Measurements from ENCODE around the gene PNMA6F.
"Not testable (repeated sequence)": the region's sequence is repeated elsewhere in the genome, so short reads cannot be mapped to it uniquely, and the experiment has no call there.

PNMA6F gene

GRCh38 chrX:153334654-153335295 lies 13.2 kb upstream of the PNMA6F start:
- DNase-seq = no peak

DNA sequence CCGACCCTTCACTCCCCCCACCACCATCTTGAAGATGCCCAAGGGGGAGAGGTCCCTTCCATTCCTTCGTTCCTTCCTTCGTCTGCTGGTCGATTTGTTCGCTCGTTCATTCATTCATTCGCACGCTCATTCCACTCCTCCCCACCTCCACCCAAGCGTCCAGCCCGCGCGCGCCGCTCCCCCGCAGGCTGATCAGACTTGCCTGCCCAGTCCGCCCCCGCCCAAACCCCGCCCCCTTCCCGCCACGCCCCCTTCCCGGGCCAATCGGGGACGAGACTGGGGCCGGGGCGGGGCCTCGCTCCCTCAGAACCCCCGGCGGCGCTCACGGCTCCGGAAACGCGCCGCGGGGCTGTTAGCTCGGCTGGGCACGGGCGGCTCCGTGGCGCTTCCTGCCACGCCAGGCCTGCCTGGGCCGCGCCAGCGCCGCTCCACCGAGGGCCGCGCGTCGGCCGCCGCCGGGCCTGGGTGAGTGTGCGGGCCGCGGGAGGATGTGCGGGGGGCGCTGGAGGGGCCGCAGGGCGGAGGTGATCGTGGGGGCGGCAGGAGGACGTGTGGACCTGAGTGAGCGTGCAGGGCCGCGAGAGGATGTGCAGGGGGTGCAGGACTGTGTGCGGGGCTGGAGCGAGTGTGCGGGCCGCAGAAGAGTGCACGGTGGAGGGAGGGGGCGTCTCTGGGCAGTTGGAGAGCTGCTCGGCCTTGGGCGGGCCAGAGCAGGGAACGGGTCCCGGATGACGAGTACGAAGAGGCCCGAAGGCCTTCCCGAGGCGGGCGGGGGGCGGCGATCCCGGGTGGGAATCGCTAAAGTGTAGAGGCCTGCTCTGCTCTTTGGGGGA lies 12.5 kb upstream of the PNMA6F start, which contains the start of gene ZNF275:
Gene ZNF275 (plus strand): TSS at position 333 of the 833 bp plus-strand sequence. CDS start 2,527 bp downstream, outside the sequence.
- DNase-seq = peak; percentile 19

DNA sequence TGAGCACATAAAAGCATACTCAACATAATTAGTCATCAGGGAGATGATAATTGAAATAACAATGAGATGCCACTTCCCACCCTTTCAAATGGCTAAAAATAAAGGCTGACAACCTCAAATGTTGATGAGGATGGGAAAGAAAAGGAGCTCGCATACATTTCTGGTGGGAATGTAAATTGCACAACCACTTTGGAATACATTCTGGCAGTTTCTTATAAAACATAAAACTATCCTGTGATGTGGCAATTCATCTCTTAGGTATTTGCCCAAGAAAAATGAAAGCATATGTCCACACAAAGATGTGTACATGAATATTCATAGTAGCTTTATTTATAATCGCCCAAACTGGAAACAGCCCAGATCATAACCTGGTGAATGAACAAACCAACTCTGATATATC lies 11.7 kb upstream of the PNMA6F start:
- no peak for DNase-seq

DNA sequence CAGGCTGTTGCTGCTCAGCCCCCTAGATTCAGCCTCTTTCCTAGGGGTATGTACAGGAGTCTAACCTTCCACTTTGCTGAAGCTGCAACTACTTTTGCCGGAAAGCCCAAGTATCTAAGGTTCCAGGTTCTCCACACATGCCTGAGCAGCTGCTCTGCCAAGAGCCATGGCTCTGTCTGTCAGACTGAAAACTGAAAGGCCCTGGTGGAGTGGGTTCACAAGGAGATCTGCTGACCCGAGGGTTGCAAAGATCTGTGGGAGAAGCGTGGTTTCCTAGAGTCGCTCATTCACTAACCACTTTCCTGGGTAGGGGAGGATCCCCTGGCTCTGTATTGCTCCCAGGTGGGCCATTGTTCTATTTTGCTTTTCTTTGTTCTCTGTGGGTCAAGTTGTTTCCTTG lies 6.0 kb upstream of the PNMA6F start:
- DNase-seq = no peak

GRCh38 chrX:153320555-153321184 lies 897 bp downstream of the PNMA6F start:
- DNase-seq = no peak

GRCh38 chrX:153320047-153320443 lies 1.5 kb downstream of the PNMA6F start:
- DNase-seq = not testable (repeated sequence)

DNA sequence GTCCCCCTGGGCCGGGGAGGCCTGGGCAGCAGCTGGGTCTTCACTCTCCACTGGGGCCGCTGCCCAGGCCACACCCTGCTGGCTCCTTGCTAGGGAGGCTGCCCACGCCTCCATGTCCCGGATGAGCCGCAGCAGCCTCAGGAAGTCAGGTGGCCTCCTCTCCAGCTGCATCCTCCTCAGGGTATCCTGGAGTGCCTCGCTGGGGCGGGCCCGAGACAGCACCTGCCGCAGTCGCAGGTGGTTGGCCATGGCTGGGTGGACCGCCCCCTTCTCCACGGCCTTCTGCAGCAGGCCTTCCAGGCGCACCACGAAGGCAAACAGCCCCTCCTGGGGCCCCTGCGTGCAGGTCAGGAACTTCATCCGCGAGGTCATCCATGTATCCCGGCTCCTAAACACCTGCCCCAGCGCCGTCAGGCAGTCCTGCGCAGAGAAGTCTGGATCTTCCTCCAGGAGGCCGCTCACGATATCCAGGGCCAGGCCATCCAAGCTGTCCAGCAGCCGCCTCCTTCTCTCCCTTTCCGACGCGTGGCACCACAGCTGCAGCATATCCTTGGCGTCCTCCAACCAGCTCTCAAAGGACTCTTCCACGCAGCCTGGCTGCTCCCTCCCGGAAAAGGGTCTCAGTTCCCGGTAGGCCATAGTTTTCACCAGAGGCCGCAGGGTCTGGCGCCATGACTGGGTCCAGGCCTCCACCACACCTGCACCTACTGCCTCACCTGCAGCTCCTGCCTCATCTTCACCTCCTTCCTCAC lies 2.1 kb downstream of the PNMA6F start:
- DNase-seq = no peak

- no peak for DNase-seq
These were observed 2.8 kb downstream of the PNMA6F start for GRCh38 chrX:153318811-153319210.

DNA sequence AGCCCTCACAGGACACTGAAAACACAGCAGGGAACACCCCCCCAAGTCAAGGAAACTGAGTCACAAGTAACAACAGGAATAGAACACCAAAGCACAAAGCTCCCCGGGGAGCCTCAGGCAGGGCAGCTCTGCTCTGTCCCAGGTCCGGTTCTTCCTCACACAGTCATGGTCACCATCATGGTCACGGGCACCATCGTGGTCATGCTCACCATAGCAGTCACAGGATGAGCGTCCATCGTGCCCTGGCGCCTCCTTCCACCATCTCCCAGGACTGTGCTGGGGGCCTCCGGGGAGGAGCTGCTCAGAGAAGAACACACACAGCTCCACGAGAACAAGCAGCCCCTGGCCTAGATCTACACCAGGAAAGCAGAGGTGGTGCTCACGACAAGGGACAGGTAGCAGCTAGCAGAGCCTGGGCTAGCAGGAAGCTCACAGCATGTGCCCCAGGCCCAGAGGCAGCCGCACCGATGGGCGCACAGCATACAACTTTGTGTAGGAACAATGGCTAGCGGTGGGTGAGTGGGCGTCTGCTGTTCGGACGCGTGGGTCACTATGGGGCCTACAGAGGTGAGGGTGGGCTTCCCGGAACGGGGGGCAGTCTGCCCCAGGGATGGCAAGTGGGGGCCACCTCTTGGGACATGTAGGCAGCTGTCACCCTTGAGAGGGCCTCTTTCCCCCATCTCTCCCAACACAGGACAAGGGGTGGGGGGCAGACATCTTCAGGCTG lies 3.4 kb downstream of the PNMA6F start:
- DNase-seq = no peak

- no peak for DNase-seq
These were observed 4.3 kb downstream of the PNMA6F start for GRCh38 chrX:153317306-153317705.

- no peak for DNase-seq
These were observed 8.7 kb downstream of the PNMA6F start for GRCh38 chrX:153312842-153313241.

- no peak for DNase-seq
These were observed 9.5 kb downstream of the PNMA6F start for GRCh38 chrX:153312041-153312440.

DNA sequence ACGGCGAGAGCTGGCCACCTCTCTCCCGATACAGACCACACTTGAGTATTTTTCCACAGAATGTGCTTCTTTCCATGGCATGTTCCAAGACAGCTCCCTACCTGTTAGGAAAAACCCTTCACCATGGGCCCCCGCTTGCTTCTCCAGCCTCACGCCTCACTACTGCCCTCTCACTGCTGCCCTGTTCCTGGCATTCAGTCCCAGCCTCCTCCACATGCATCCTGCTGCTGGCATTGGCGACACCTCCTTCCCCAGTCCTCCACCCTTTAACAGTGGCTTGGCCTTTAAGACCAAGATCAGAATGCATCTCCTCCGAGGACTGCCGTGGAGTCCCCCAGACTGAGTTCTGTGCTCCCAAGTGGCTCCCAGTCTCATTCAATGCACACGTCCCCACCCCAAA lies 10.7 kb downstream of the PNMA6F start:
- no peak for DNase-seq

DNA sequence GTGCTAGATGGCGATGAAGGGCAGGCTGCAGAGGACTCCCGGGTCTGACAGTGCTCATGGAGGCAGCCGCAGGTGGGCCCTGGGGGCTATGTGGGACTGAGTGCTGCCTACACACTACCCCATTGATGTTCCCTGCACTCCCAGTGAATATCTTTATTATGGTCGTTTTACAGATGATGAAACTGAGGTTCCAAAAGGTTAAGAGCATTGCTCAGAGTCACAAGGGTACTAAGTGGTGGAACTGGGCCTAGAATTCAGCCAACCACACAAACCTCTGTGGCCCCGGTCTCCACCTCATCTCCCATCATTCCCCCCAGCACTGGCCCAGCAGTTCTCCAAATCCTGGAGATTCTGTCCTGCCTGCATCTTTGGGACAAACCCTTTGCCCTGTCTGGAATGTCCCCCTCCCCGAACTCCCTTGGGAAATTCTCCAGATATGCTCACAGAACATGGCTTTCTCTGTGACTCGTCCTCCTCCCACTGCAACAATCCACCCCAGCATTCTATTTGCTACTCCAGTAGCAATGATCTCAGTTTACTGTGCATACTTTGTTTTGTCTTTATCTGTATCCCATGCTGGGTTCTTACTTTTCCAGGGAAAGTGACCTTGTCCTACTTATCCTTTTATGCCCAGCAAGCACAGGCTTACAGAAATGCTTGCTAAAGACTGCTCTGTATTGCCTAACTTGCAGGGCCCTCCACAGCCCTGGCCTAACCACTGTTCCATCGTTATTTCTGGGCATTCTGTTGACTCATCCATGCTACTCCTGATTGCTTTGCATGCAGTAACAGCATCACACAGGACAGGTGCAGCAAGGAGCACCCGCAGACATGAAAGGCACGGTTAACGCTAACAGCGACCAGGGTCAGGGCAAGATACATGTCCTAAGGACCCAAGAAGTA lies 14.0 kb downstream of the PNMA6F start:
- no peak for DNase-seq

GRCh38 chrX:153306527-153307115 lies 14.9 kb downstream of the PNMA6F start:
- DNase-seq = no peak

DNA sequence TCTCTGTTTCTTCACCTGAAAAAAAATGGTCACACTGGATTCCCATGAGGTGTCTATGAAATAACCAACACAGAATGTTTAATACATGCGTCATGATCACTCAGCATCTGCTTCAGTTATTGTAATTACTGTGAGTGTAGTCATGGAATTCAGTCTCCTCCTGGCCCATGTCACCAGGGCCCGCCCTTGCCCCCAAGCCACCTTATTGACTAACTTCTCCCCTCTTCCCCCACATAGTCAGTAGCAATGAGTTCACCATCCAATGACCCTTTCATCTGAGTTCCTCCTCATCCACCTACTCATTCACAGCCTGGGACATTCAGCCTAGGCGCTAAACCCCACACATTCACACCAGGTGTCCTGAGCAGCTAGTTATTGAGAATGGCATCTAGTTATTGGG lies 15.6 kb downstream of the PNMA6F start:
- DNase-seq = no peak

DNA sequence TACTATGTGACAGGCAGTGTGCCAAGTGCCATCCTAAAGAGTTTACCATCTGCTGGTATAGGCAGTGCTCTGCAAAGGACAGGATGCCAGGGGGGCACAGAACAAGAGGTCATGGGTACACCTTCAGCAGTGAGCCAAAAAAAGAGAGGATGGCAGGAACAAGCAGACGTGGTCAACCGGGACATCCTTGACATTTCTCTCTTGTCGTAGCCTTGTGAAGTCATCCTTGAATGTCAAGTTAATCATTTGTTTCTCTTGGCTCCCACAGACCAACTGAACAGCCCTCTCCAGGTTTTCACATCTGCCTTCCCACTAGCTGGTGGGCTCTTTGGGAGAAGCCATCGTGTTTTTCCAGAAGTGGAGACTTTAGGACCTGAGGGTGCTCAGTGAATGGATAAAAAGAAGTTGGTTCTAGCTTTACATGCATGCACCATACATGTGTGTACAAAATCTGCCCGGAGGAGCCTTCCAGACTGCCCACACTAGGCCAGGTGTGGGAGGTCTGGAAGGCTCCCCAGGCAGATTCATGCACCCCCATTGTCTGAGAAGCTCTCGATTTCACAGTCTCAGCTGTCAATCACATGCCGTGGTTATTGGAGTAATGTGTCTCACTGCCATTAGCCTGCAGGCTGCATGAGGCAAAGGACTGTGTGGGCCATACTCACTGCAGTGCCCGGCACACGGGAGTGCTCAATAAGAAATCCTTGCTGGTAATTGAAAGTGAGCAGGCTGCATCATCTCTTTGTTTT lies 16.4 kb downstream of the PNMA6F start:
- no peak for DNase-seq

DNA sequence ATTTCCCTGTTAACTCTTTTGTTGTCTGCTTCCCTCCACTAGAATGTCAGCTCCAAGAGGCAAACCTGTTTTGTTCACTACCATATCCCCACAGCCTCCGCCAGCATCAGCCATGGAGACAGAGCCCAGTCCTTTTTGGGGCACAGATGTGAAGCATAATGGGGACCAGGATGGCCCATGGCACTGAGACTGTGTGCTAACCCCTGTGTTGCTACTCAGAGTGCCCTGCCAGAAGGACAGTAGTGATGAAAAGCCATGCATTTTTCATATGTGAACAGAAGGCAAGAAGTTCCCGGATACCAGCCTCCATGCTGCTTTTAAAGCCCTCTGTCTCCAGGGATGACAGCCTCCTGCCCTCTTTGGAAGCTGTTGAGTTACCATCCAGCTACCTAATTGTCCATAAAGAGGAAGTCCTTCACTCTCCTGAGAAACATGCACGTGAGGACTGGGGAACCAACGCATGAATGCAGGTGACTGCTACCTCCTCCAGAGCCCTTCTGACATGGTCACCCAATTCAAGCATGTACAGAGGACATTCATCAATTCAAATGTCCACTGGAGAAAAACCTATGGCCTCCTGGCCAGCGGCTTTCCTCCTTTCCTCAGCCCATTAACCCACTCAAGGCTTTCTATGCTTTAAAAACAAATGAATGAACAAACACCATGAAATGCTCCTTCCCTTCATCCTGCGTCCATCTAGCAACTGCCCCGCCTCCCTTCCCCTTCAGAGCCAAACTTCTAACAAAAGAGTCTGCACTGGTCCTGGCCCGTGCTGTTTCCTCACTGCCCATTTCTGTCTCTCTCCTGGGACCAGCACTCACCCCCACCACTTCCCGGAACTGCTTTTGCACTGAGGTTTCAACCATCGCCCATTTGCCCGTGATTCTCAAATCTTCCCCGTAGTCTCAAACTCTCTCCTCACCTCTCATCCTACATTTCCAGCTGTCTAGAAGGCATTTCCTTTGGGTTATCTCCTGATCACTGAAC lies 18.0 kb downstream of the PNMA6F start:
- DNase-seq = no peak

- DNase-seq = no peak
These were observed 18.8 kb downstream of the PNMA6F start for GRCh38 chrX:153302796-153303195.

Measured in NCI-H1417 treated with DMSO at 0.1 percent for 48 hours (cell line).